GM21367 (cell line): ENCODE data around the gene DUSP5.
"Not testable (repeated sequence)": the region's sequence is repeated elsewhere in the genome, so short reads cannot be mapped to it uniquely, and the experiment has no call there.

Experiments
- ATAC-seq: cut with Tn5 transposase; IDR thresholded peaks from one replicate; pipeline ENCODE4 v1.9.1; 2021; ENCODE audit not compliant: unreplicated experiment

The DUSP5 gene

GRCh38 chr10:110512461-110513187 is 14.9 kb downstream of the DUSP5 start:
- no peak for ATAC-seq

- no peak for ATAC-seq
Measured at GRCh38 chr10:110513949-110514348, 16.2 kb downstream of the DUSP5 start.

- ATAC-seq = no peak
Measured at GRCh38 chr10:110514848-110515247, 17.1 kb downstream of the DUSP5 start.

GRCh38 chr10:110516815-110517492 is 19.2 kb downstream of the DUSP5 start:
- ATAC-seq = no peak

GRCh38 chr10:110522365-110522988 is 24.8 kb downstream of the DUSP5 start:
- no peak for ATAC-seq

GRCh38 chr10:110523736-110524135 is 26.0 kb downstream of the DUSP5 start:
- no peak for ATAC-seq

- ATAC-seq = no peak
Measured at GRCh38 chr10:110524179-110524858, 26.6 kb downstream of the DUSP5 start.

- ATAC-seq = no peak
Measured at GRCh38 chr10:110524859-110525232, 27.1 kb downstream of the DUSP5 start.

- ATAC-seq = no peak
Measured at GRCh38 chr10:110525349-110526260, 27.9 kb downstream of the DUSP5 start.

GRCh38 chr10:110527731-110528171 is 30.0 kb downstream of the DUSP5 start:
- no peak for ATAC-seq

- peak; percentile 1 for ATAC-seq
Measured at GRCh38 chr10:110528224-110528996, 30.7 kb downstream of the DUSP5 start.

GRCh38 chr10:110528997-110529524 is 31.4 kb downstream of the DUSP5 start:
- peak; percentile 66 for ATAC-seq

- ATAC-seq = no peak
Measured at GRCh38 chr10:110529596-110530011, 31.9 kb downstream of the DUSP5 start.

GRCh38 chr10:110530131-110530831 is 32.6 kb downstream of the DUSP5 start:
- ATAC-seq = no peak

- no peak for ATAC-seq
Measured at GRCh38 chr10:110531687-110532086, 34.0 kb downstream of the DUSP5 start.

- ATAC-seq = not testable (repeated sequence)
Measured at GRCh38 chr10:110532628-110533027, 34.9 kb downstream of the DUSP5 start.

- no peak for ATAC-seq
Measured at GRCh38 chr10:110533149-110533548, 35.4 kb downstream of the DUSP5 start.

- no peak for ATAC-seq
Measured at GRCh38 chr10:110534571-110534970, 36.9 kb downstream of the DUSP5 start.
